Measurements from ENCODE around the gene ZNF699. TPM values are rescaled to one million over a fixed set of nuclear protein-coding genes. Genes with fewer than 3 reads are reported as not detected.

Gene ZNF699
- total RNA-seq, 1 donor from 2014 or later = 4.5 TPM

Other genes starting within 250 kb of the ZNF699 start
- gene OR1M1, start 222.8 kb downstream of the ZNF699 start, total RNA-seq = not detected in 2 replicates
- not detected in 2 replicates for gene OR7G2, start 202.4 kb downstream of the ZNF699 start, total RNA-seq
- gene OR7G1, start 194.1 kb downstream of the ZNF699 start, total RNA-seq = not detected in 2 replicates
- not detected in 2 replicates for gene OR7G3, start 182.9 kb downstream of the ZNF699 start, total RNA-seq
- 47.1 and 50.2 TPM in 2 replicates for gene ZNF317, start 169.4 kb downstream of the ZNF699 start, total RNA-seq
- gene OR7D2, start 130.9 kb downstream of the ZNF699 start, total RNA-seq = 0.37 and 0.80 TPM in 2 replicates
- gene OR7D4, start 90.2 kb downstream of the ZNF699 start, total RNA-seq = not detected in 2 replicates
- gene OR7E24, start 58.9 kb downstream of the ZNF699 start, total RNA-seq = not detected in 2 replicates
- gene ZNF559, start 14.3 kb upstream of the ZNF699 start, total RNA-seq = 8.2 and 9.5 TPM in 2 replicates
- 0.09 TPM in 1 of 2 replicates, not detected in the other for gene ZNF177, start 53.2 kb upstream of the ZNF699 start, total RNA-seq
- gene ZNF266, start 125.7 kb upstream of the ZNF699 start, total RNA-seq = 24.9 and 25.3 TPM in 2 replicates
- not detected in 2 replicates for gene ZNF560, start 188.8 kb upstream of the ZNF699 start, total RNA-seq
- 9.7 and 10.9 TPM in 2 replicates for gene ZNF426, start 228.8 kb upstream of the ZNF699 start, total RNA-seq